GM21360 (cell line): ENCODE data around the gene CHD3.

ENCODE experiments used
- ATAC-seq: cut with Tn5 transposase; IDR thresholded peaks from one replicate; pipeline ENCODE4 v1.9.1; 2021; ENCODE audit warnings: mild to moderate bottlenecking, moderate library complexity; ENCODE audit not compliant: unreplicated experiment

The CHD3 gene

DNA sequence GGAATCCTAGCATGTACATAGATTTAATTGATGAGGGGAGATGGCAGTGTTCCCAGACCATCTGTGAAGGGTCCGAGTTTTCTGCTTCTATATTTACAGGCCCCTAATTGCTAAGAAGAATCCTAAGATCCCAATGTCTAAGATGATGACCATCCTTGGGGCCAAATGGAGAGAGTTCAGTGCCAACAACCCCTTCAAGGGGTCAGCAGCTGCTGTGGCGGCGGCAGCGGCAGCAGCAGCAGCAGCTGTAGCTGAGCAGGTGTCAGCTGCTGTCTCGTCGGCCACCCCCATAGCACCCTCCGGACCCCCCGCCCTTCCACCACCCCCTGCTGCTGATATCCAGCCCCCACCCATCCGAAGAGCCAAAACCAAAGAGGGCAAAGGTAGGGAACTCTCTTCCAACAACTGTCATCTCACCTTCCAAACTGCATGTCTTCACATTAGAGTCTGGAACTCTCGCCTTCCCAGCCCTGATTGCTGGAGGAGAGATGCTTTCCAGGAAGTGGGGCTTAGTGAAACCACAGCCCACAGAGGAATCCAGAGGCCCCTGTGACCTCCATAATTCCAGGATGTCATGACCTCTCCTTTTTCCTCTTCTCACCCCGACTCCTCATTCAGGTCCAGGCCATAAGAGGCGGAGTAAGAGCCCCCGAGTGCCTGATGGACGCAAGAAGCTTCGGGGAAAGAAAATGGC lies 4.7 kb downstream of the CHD3 start:
- no peak for ATAC-seq

DNA sequence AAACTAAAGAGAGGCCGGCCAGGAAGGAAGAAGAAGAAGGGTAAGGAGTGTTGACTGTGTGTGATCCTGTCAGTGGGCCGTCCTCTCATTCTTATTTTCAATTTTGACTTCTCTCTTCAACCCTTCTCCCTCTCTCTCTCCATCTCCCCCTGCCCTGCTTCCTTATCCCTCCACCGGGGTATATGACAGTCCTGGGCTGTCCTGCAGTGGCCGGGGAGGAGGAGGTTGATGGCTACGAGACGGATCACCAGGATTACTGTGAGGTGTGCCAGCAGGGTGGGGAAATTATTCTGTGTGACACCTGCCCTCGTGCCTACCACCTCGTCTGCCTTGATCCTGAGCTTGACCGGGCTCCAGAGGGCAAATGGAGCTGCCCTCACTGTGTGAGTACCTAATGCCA lies 5.6 kb downstream of the CHD3 start:
- no peak for ATAC-seq

DNA sequence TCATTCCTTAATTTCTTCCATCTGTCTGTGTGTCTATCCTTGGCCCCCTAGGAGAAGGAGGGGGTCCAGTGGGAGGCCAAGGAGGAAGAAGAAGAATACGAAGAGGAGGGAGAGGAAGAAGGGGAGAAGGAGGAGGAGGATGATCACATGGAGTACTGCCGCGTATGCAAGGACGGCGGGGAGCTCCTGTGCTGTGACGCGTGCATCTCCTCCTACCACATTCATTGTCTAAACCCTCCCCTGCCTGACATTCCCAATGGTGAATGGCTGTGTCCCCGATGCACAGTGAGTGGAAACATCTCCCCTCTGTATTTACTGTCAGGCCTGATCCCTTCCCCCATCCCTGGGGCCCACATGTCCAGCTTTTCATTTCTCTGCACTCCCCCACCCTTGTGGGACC lies 6.3 kb downstream of the CHD3 start:
- ATAC-seq: no peak

DNA sequence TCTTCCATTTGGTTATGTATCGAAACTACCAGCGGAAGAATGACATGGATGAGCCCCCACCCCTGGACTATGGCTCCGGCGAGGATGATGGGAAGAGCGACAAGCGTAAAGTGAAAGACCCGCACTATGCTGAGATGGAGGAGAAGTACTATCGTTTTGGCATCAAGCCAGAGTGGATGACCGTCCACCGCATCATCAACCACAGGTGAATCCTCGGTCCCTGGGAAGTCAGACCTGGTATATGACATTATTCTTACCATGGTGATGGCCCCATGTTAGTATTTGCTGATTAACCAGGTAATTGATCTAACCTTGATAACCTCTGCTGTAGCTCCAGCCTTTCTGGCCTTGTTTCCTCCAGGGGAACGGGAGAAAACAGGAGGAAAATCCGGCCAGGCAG lies 8.5 kb downstream of the CHD3 start:
- no peak for ATAC-seq

DNA sequence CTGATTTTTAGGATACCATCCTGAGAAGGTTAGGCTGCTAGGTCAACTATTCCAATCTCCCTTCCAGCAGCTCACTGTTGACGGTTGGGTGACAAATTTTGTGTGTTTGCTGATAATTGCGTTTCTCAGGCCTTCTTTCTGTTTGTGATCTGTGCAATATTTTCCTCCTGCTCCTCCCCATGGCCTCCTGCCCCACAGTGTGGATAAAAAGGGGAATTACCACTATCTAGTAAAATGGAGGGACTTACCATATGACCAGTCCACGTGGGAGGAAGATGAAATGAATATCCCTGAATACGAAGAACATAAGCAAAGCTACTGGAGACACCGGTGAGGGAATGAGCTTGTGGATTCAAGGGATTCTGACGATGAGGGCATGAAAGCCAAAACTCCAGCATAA lies 9.2 kb downstream of the CHD3 start:
- ATAC-seq: no peak

DNA sequence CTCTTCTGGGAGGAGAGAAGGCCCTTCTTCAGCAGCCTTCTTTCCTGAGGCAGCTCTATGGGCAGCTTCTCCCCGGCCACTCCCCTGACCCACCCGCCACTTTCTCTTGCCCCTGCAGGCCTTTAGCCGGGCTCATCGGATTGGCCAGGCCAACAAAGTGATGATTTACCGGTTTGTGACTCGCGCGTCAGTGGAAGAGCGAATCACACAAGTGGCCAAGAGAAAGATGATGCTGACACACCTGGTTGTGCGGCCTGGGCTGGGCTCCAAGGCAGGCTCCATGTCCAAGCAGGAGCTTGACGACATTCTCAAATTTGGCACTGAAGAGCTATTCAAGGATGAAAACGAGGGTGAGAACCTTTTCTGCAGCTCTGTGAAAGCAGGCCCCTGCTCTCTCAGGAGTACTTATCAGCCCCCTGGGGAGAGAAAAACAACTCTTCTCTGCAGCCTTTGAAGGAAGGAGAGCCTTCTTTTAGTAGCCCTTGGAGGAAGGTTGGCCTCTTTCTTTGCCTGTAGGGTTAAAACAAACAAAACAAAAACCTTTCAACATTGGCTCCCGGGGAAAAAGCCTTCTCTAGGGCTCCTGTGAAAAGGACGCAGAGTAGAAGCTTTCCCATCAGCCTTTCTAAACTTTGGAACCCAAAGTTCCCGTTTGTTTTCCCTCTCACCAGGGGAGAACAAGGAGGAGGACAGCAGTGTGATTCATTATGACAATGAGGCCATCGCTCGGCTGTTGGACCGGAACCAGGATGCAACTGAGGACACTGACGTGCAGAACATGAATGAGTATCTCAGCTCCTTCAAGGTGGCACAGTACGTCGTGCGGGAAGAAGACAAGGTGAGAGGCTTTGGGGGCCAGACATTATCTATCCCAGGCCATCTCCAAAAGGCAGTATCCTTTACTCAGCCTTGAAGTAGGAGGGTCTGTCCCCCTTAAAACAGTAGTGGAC lies 14.8 kb downstream of the CHD3 start:
- no peak for ATAC-seq

DNA sequence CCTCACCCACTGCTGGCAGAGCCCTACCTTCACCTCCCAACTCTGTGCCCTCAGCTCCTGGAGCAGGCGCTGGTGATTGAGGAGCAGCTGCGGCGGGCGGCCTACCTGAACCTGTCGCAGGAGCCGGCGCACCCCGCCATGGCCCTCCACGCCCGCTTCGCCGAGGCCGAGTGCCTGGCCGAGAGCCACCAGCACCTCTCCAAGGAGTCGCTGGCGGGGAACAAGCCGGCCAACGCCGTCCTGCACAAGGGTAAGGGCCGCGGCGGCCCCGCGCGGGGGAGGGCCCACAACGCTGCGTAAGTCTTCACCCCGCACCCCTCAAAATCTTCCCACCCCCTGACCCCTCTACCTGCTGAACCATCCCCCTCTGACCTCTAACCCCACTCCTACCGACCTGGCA lies 20.5 kb downstream of the CHD3 start:
- no peak for ATAC-seq

DNA sequence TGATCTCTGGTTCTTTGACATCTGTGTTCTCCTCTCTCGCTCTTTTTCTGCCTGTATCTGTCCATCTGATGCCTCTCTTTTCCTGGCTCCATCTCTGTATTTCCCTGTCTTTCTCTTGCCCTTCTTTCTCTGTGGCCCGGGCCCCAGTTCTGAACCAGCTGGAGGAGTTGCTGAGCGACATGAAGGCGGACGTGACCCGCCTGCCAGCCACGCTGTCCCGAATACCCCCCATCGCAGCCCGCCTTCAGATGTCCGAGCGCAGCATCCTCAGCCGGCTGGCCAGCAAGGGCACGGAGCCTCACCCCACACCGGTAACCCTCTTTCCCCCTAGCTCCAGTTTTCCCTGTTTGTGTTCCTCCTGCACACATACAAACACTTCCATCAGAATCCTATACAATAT lies 21.7 kb downstream of the CHD3 start:
- no peak for ATAC-seq

DNA sequence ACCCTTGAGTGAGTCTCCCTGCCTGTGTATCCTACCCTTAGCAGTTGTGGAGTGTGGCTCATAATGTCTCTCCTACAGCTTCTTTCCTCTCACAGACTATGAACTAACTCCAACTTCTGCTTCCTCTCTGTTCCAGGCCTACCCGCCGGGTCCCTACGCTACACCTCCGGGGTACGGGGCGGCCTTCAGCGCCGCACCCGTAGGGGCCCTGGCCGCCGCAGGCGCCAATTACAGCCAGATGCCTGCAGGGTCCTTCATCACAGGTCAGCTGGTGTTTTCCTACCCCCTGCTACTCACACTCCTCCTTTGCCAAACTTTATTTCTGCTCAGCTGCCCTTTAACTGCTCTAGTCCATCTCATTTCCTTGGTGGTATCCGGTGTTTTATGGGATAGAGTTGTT lies 22.1 kb downstream of the CHD3 start:
- no peak for ATAC-seq

DNA sequence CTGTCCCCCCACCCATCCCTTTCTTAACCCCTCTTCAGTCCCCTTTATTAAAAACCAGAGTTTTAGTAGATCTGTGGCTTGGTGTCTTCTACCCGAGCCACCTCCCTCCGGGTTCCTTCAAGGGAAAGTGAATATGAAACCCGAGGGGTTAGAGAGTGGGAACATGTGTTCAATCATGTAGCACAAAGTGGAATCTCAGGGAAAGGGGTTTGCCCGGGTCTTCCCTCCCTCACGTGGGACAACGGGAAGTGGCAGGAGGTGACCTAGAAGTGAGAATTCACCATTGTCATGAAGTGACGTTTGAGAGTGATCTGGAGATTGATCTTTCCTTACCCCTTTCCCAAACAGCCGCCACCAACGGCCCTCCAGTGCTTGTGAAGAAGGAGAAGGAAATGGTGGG lies 22.5 kb downstream of the CHD3 start:
- no peak for ATAC-seq

DNA sequence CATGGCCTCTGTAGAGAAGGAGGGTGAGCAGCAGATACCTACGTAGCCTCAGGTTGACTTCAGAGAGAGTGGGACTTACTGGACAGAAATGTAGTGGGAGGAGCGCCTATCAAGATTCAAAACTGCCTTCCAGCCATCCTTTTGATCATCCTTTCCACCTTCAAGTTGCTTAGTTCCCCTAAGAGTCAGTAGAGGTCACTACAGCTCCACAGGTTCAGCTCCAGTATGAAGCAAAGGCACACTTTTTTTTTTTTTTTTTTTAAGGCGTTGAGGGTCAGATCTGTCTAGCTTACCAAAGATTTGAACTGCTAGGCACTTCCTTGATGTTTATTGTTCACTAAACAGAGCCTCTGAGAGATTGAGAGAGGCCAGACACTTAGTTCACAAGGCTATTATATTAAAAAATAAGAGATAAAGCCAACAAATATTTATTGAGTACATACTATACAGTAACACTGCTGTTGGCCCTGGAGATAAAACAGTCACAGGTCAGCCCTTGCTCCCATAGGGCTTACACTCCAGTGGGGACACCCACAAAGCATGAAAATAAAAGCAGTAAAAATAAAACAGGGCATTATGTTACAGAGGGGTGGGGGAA lies 24.4 kb downstream of the CHD3 start:
- no peak for ATAC-seq

DNA sequence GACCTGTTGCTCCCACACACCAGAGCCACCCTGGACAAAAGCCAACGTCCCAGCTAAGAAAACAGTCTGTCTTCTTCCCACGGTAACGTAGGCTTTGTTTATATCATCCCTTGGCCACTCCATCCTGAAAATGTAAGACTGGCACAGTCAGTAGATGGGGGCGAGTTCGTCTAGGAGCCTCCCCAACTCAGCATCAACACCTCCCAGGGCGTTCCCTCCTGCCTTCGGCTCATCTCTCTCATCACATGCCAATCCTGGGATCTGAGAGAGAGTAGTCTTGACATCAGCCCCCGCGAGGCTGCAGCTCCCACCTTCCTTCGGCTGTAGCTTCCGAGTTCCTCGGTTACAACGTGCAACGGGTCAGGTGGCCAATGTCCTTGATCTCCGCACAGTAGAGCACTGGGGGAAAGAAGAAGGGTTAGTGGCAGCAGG lies 26.6 kb downstream of the CHD3 start:
- no peak for ATAC-seq

DNA sequence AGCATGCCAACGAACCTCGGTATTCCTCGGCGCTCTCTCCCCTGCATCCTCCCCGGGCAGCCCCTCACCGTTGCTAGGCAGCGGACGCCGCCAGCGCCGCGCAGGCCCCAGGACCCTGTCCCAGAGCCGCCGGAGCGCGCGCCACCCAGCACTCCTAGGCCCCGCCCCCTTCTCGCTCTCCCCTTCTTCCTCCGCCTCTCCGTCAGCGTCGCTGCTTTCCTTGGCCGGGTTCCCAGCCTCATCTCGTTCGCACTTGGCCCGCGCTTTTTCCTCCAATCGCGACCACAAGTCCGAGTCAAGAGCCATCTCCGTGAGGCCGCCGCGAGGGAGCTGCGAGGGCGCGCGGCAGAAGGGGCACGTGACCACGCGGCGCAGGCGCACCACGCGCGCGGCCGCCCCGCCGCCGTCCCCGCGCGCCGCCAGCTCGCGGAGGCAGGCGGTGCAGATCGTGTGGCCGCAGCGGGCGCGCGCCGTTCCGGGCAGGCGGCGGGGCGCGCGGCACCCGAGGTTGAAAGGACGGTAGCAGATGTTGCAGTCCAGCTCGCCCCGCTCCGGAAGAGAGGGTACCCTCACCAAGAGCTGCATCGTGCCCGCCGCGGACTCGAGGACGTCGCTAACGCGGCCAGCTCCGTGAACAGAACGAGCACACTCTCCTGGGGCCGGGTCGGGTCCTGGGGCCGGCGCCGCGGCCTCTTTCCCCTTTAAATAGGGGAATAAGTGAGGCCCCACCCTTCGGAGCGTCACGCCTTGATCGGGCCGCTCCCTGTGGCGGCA lies 27.2 kb downstream of the CHD3 start, which contains the start of gene RNF227:
TSS of gene RNF227 (minus strand) at position 679 of the 774 bp plus-strand sequence. CDS start at position 585, 94 bp downstream.
- peak; percentile 79 for ATAC-seq

DNA sequence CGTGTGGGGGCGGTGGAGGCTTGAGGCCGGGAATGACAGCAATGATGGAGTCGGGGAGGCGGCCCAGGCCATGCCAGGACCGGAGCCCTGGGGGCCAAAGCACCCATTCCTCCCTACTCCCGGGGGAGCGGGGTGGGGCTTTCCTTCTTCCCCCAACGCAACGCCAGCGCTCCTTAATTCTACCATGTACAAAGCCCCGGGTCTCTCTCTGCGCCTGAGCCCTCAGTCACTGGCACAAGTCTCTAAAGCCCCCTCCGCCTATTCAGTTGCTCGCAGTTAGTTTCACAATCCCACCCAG lies 27.7 kb downstream of the CHD3 start:
- ATAC-seq: no peak

DNA sequence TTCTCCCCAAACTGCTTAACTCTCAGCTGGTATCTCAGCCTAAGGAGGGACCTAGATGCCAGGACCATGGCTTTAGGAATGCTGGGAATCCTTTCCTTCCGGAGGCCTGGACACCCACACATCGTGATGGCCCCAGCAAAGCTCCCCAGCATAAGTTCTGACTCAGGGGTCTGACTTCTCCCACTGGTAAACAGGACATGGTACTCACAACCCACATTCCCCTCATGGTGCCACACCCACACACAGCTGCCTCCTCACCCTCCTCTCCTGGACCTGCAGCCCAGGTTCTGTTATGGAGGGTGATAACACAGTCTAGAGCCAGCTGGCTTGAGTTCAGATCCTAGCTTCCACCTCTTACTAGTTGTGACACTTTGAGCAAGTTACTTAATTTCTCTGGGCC lies 28.2 kb downstream of the CHD3 start:
- no peak for ATAC-seq

DNA sequence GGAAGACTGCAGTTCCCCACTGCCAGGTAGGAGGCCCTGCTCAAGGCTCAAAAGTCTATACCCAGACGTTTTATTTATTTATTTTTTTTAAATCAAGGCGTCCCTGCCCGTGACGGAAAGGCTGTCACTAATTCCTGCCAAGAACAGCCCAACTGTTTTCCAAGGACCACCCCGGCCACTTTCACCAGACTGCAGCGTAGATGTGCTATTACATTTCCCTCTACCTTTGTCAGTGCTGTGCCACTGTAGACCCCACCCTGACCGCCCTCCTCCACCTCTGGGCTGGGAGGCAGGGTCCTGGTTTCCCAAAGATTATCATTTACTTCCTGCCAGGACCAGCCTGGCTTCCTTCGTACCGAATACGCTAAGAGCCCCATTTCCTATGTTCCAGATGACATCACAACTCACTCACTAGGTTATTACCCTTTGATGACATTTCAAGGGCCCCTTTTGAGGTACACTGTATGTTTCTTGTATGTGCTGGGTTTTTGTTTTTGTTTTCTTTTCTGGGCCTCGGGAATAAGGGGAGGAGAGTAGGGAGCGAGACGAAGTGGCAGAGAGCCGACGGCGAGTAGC lies 33.8 kb downstream of the CHD3 start:
- ATAC-seq: no peak

DNA sequence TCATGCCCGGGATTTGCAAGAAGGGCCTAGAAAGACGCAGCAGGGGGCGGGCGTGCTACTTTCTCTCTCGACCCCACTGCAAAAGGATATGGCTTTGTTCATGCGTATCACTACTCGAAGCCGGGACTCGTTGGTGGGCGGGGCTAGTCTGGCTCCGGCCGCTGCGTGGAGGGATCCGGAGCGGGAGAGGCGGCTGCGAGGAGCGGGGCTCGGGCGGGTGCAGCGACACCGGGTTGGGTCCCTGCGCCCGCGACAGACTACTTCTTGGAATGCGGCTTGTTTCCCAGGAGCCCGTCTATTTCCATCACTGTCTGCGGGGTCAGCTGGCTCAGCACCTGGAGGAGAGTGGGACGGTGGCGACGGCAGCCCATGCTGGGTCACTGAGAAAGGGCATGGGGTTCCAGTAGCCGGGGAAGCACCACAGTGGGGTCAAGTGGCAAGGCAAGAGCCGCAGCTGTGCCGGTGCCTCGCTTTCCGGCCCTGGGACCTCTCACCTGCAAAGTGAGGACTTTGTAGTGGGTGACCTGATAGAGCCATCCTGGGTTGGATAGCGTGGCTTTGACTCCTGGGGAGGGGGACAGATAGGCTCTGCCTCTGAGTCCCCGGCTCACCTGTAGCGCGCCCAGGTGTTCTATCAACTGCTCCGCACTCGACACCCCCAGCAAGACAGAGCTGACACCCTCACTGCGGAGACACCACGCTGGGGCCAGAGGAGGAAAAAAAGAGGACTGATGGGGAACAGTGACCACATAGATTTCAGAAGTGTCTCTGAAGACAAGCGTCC lies 34.4 kb downstream of the CHD3 start:
- ATAC-seq: no peak

DNA sequence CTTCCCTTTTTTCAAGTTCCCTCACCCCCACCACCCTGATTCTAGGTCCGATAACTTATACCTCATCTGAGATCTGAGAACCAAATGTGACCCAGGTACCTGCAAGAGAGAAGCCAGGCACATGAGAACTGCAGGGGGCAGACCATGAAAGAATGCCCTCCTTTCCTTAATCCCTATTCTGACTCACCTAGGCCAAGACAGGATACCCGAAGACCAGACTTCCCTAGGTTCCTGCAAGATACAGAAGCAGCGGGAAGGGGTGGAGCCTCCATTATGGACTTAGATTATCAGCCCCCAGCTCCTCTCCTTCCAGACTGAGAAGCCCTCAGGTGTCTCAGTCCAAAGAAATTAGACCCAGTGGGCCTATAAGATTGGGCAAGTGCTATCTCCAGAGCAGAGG lies 39.0 kb downstream of the CHD3 start:
- ATAC-seq: no peak

DNA sequence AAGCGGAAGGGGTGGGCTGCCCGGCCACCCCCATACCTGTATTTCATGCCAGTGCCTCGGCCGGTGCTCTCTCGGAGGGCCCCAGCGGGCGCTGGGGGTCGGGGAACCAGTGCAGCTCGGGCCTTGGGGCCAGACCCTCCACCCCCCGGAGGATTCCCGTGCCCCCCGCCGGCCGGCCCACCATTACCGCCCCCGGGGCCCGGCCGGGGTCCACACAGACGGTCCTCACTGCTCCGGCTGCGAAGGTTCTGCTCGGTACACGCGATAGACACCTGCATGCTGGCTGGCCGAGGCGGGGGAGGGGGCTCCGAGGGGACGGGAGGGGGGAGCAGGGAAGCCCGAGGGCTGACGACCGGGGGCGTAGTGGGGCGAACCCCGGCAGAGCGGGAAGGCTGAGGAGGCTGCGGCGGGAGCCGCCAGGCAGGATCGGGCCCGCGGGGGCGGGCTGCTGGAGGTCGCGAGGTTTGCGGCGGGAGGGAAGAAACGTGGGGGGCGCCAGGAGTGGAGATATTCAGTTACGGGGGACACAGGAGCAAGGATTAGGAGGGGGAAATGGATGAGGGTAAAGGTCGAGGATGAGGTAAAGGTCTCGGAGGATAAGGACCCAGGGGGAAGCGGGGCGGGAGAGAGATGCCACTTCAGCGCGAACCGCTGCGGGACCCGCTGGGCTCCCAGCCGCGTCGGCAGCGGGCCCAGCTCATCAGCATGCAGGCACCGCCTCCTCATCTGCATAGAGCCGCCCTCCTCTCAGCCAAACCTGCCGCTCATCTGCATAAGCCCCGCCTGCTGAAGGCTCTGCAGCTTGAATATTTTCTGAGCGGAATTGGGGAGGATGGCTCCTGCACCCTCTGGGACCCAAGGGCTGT lies 40.8 kb downstream of the CHD3 start, which contains the start of gene KCNAB3:
TSS of gene KCNAB3 (minus strand) at position 699 of the 866 bp plus-strand sequence. CDS start at position 278, 421 bp downstream.
- no peak for ATAC-seq
